GM23338 (cell line): ENCODE results near the gene TMEM179. TPM values are rescaled to one million over a fixed set of nuclear protein-coding genes. Genes with fewer than 3 reads are reported as not detected.

ENCODE experiments used
- ATAC-seq: fragments of 200-7000 bp; cut with Tn5 transposase; 3 replicates; pipeline ENCODE4 v1.9.1; 2020
- DNase-seq: peaks from one replicate; pipeline ENCODE4 v3.0.0-alpha.2; 2015; ENCODE audit warnings: low spot score
- H2AFZ ChIP-seq: fragments of 200-600 bp; sonication (generic); 2 replicates; pipeline ENCODE4 v1.8.0; 2016; ENCODE audit warnings: antibody characterized with exemption, mild to moderate bottlenecking, moderate library complexity
- H3F3A ChIP-seq: fragments of 200-600 bp; sonication (generic); replicated peaks from 2 replicates; pipeline ENCODE4 v1.8.0; 2017; ENCODE audit warnings: antibody characterized with exemption, mixed run types, low read depth
- H3K27ac ChIP-seq: fragments of 200-600 bp; sonication (generic); 2 replicates; pipeline ENCODE4 v1.6.1; 2016; ENCODE audit warnings: low read depth
- H3K27me3 ChIP-seq: fragments of 200-600 bp; sonication (generic); 2 replicates; pipeline ENCODE4 v1.8.0; 2016; ENCODE audit warnings: mild to moderate bottlenecking, mixed run types, moderate library complexity; ENCODE audit not compliant: insufficient read depth
- H3K36me3 ChIP-seq: fragments of 200-600 bp; sonication (generic); 2 replicates; pipeline ENCODE4 v1.8.0; 2016; ENCODE audit warnings: mild to moderate bottlenecking; ENCODE audit not compliant: insufficient read depth
- H3K4me1 ChIP-seq: fragments of 200-600 bp; sonication (generic); 2 replicates; pipeline ENCODE4 v1.8.0; 2016; ENCODE audit warnings: mild to moderate bottlenecking, moderate library complexity; ENCODE audit not compliant: insufficient read depth
- H3K4me2 ChIP-seq: fragments of 200-600 bp; sonication (generic); 2 replicates; pipeline ENCODE4 v1.7.1; 2017; ENCODE audit warnings: mixed run types
- H3K4me3 ChIP-seq: fragments of 200-600 bp; sonication (generic); 2 replicates; pipeline ENCODE4 v1.6.1; 2016; ENCODE audit warnings: mixed run types
- H3K79me2 ChIP-seq: fragments of 200-600 bp; sonication (generic); replicated peaks from 2 replicates; pipeline ENCODE4 v1.8.0; 2017; ENCODE audit warnings: mild to moderate bottlenecking; ENCODE audit not compliant: insufficient read depth
- H3K9me2 ChIP-seq: fragments of 200-600 bp; sonication (generic); 2 replicates; pipeline ENCODE4 v1.8.0; 2017; ENCODE audit not compliant: insufficient read depth
- H4K20me1 ChIP-seq: fragments of 200-600 bp; sonication (generic); replicated peaks from 2 replicates; pipeline ENCODE4 v1.8.0; 2017; ENCODE audit warnings: mild to moderate bottlenecking; ENCODE audit not compliant: insufficient read depth
- H3K27ac Mint-ChIP-seq: 2 replicates; pipeline ENCODE4 v1.8.0; 2020; ENCODE audit warnings: inconsistent platforms, mild to moderate bottlenecking, moderate library complexity, mixed read lengths
- H3K27me3 Mint-ChIP-seq: 3 replicates; pipeline ENCODE4 v1.8.0; 2022; ENCODE audit warnings: low read depth, mild to moderate bottlenecking, moderate library complexity, mixed read lengths, inconsistent platforms; ENCODE audit not compliant: insufficient read depth, poor library complexity
- H3K36me3 Mint-ChIP-seq: 3 replicates; pipeline ENCODE4 v1.8.0; 2021; ENCODE audit warnings: low read depth, mild to moderate bottlenecking, inconsistent platforms, moderate library complexity, mixed read lengths
- H3K4me1 Mint-ChIP-seq: 3 replicates; pipeline ENCODE4 v1.8.0; 2020; ENCODE audit warnings: mild to moderate bottlenecking, inconsistent platforms, mixed read lengths
- H3K4me3 Mint-ChIP-seq: 3 replicates; pipeline ENCODE4 v1.8.0; 2021; ENCODE audit warnings: moderate library complexity, mild to moderate bottlenecking, inconsistent platforms, mixed read lengths
- H3K9me3 Mint-ChIP-seq: 3 replicates; pipeline ENCODE4 v1.8.0; 2020; ENCODE audit warnings: moderate library complexity, mild to moderate bottlenecking, inconsistent platforms, mixed read lengths
- CREB1 ChIP-seq: fragments of 250-450 bp; sonication (Bioruptor Pico); IDR thresholded peaks from 2 replicates; pipeline ENCODE4 v1.5.0; 2020; ENCODE audit warnings: low read depth, mild to moderate bottlenecking, moderate library complexity
- EZH2 ChIP-seq: fragments of 200-600 bp; sonication (generic); IDR thresholded peaks from one replicate; pipeline ENCODE4 v1.8.0; 2017; ENCODE audit warnings: antibody characterized with exemption, mild to moderate bottlenecking, low read depth; ENCODE audit not compliant: unreplicated experiment
- EZH2phosphoT487 ChIP-seq: fragments of 200-600 bp; sonication (generic); IDR thresholded peaks from one replicate; pipeline ENCODE4 v1.8.1; 2018; ENCODE audit warnings: antibody characterized with exemption; ENCODE audit not compliant: unreplicated experiment
- JUNB ChIP-seq: IDR thresholded peaks from one replicate; pipeline ENCODE4 v1.6.1; 2016; ENCODE audit warnings: antibody characterized with exemption; ENCODE audit not compliant: unreplicated experiment
- NANOG ChIP-seq: IDR thresholded peaks from 2 replicates; pipeline ENCODE4 v1.6.1; 2016; ENCODE audit warnings: antibody characterized with exemption, borderline replicate concordance
- POLR2AphosphoS5 ChIP-seq: IDR thresholded peaks from 2 replicates; pipeline ENCODE4 v1.6.1; 2016; ENCODE audit warnings: antibody characterized with exemption, low read depth
- STAT1 ChIP-seq: IDR thresholded peaks from one replicate; pipeline ENCODE4 v1.6.1; 2016; ENCODE audit warnings: antibody characterized with exemption; ENCODE audit not compliant: unreplicated experiment
- ZNF114 ChIP-seq: fragments of 250-450 bp; sonication (Bioruptor Pico); IDR thresholded peaks from 2 replicates; pipeline ENCODE4 v1.5.0; 2020; ENCODE audit warnings: mild to moderate bottlenecking, moderate library complexity
- polyA plus RNA-seq: library from polyadenylated mRNA; unstranded; fragments of >200 nt; fragmentation: Nextera tagmentation; extraction: Ambion mirVana; gene quantifications from 2 replicates; pipeline ENCODE4 v1.2.1, GENCODE V29; 2016
- total RNA-seq: library from RNA; depleted of rRNA; stranded (reverse); fragments of >200 nt; shearing (Covaris generic); gene quantifications from 2 replicates; pipeline ENCODE4 v1.2.3, GENCODE V29; 2014
- TF ChIP-seq, protein P1 (sequence below): IDR thresholded peaks from one replicate; pipeline ENCODE4 v1.6.1; 2018; ENCODE audit warnings: antibody characterized with exemption; ENCODE audit not compliant: unreplicated experiment
- TF ChIP-seq, protein P2 (sequence below), 2 experiments: fragments of 200-600 bp in 1 of 2; sonication (generic) in 1 of 2; conservative IDR thresholded peaks; 2 replicates each; pipeline versions ENCODE4 v1.5.1 to v1.6.1; 2016 to 2017; ENCODE audit warnings: antibody characterized with exemption in 2 of 2, low read depth in 2 of 2, mild to moderate bottlenecking in 2 of 2, moderate library complexity in 1 of 2
- TF ChIP-seq, protein P3 (sequence below): IDR thresholded peaks from 2 replicates; pipeline ENCODE4 v1.6.1; 2016; ENCODE audit warnings: antibody characterized with exemption
- TF ChIP-seq, protein P4 (sequence below): fragments of 250-450 bp; sonication (Bioruptor Pico); IDR thresholded peaks from 2 replicates; pipeline ENCODE4 v1.5.0; 2020; ENCODE audit warnings: mild to moderate bottlenecking, moderate library complexity

TMEM179 gene
- total and polyA plus RNA-seq, 2 experiments from 2014 or later = 1.0 to 4.8 TPM

DNA sequence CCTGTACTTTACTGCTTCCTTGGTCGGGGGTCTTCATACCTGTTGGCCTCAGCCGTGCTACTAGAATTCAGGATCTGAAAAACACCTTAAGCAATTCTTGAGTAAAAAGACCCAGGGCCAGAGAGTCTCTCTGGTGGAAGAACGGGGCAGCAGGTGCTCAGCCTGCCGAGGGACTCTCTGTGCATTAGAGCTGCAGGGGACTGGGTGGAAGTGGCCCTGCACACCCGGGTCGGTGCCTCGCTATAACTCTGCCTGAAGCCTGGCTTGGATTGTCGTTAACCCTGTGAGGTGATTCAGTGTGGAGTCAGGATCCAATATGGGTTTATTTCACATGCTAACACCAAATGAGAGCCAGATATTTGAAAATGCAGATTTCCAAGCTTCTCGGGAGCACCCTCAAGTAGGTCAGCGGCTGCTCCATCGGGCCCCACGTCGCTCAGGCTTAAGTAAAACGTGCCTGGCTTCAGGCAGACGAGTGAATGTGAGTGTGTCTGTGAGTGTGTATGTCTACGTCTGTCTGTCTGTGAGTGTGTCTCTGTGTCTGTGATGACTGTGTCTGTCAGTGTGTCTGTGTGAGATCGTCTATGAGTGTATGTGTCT lies 60.1 kb downstream of the TMEM179 start:
- Mint-ChIP-seq H3K27me3 (peaks cover 4% of the 10 kb centered on the region), H3K27ac (no peak overlapping the region), H3K9me3 (no peaks in the 10 kb centered on the region), H3K4me3 (no peak overlapping the region), H3K36me3 (no peaks in the 10 kb centered on the region), H3K4me1 (peaks cover 19% of the 10 kb centered on the region)
- DNase-seq = no peak
- H2AFZ ChIP-seq = 0 out of 2 replicates have a peak overlapping the region, but pooled peaks have one; percentile 3
- H3K79me2 ChIP-seq = no peaks in the 10 kb centered on the region
- no peak for TF ChIP-seq CREB1 (CRISPR knock-in tag)
- TF ChIP-seq EZH2 = no peak
- TF ChIP-seq ZNF114 (CRISPR knock-in tag) = no peak
- TF ChIP-seq, protein P1, sequence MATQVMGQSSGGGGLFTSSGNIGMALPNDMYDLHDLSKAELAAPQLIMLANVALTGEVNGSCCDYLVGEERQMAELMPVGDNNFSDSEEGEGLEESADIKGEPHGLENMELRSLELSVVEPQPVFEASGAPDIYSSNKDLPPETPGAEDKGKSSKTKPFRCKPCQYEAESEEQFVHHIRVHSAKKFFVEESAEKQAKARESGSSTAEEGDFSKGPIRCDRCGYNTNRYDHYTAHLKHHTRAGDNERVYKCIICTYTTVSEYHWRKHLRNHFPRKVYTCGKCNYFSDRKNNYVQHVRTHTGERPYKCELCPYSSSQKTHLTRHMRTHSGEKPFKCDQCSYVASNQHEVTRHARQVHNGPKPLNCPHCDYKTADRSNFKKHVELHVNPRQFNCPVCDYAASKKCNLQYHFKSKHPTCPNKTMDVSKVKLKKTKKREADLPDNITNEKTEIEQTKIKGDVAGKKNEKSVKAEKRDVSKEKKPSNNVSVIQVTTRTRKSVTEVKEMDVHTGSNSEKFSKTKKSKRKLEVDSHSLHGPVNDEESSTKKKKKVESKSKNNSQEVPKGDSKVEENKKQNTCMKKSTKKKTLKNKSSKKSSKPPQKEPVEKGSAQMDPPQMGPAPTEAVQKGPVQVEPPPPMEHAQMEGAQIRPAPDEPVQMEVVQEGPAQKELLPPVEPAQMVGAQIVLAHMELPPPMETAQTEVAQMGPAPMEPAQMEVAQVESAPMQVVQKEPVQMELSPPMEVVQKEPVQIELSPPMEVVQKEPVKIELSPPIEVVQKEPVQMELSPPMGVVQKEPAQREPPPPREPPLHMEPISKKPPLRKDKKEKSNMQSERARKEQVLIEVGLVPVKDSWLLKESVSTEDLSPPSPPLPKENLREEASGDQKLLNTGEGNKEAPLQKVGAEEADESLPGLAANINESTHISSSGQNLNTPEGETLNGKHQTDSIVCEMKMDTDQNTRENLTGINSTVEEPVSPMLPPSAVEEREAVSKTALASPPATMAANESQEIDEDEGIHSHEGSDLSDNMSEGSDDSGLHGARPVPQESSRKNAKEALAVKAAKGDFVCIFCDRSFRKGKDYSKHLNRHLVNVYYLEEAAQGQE = no peak
- TF ChIP-seq JUNB = no peak
- TF ChIP-seq POLR2AphosphoS5 = no peak
- TF ChIP-seq, protein P2, sequence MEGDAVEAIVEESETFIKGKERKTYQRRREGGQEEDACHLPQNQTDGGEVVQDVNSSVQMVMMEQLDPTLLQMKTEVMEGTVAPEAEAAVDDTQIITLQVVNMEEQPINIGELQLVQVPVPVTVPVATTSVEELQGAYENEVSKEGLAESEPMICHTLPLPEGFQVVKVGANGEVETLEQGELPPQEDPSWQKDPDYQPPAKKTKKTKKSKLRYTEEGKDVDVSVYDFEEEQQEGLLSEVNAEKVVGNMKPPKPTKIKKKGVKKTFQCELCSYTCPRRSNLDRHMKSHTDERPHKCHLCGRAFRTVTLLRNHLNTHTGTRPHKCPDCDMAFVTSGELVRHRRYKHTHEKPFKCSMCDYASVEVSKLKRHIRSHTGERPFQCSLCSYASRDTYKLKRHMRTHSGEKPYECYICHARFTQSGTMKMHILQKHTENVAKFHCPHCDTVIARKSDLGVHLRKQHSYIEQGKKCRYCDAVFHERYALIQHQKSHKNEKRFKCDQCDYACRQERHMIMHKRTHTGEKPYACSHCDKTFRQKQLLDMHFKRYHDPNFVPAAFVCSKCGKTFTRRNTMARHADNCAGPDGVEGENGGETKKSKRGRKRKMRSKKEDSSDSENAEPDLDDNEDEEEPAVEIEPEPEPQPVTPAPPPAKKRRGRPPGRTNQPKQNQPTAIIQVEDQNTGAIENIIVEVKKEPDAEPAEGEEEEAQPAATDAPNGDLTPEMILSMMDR (conservative IDR thresholded peaks at IDR 0.05; ENCODE audit: low read depth in 2 of 2) = no peak
- TF ChIP-seq NANOG = no peak
- TF ChIP-seq, protein P3, sequence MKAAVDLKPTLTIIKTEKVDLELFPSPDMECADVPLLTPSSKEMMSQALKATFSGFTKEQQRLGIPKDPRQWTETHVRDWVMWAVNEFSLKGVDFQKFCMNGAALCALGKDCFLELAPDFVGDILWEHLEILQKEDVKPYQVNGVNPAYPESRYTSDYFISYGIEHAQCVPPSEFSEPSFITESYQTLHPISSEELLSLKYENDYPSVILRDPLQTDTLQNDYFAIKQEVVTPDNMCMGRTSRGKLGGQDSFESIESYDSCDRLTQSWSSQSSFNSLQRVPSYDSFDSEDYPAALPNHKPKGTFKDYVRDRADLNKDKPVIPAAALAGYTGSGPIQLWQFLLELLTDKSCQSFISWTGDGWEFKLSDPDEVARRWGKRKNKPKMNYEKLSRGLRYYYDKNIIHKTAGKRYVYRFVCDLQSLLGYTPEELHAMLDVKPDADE = no peak
- TF ChIP-seq STAT1 = no peak
- TF ChIP-seq EZH2phosphoT487 = no peak
- TF ChIP-seq, protein P4, sequence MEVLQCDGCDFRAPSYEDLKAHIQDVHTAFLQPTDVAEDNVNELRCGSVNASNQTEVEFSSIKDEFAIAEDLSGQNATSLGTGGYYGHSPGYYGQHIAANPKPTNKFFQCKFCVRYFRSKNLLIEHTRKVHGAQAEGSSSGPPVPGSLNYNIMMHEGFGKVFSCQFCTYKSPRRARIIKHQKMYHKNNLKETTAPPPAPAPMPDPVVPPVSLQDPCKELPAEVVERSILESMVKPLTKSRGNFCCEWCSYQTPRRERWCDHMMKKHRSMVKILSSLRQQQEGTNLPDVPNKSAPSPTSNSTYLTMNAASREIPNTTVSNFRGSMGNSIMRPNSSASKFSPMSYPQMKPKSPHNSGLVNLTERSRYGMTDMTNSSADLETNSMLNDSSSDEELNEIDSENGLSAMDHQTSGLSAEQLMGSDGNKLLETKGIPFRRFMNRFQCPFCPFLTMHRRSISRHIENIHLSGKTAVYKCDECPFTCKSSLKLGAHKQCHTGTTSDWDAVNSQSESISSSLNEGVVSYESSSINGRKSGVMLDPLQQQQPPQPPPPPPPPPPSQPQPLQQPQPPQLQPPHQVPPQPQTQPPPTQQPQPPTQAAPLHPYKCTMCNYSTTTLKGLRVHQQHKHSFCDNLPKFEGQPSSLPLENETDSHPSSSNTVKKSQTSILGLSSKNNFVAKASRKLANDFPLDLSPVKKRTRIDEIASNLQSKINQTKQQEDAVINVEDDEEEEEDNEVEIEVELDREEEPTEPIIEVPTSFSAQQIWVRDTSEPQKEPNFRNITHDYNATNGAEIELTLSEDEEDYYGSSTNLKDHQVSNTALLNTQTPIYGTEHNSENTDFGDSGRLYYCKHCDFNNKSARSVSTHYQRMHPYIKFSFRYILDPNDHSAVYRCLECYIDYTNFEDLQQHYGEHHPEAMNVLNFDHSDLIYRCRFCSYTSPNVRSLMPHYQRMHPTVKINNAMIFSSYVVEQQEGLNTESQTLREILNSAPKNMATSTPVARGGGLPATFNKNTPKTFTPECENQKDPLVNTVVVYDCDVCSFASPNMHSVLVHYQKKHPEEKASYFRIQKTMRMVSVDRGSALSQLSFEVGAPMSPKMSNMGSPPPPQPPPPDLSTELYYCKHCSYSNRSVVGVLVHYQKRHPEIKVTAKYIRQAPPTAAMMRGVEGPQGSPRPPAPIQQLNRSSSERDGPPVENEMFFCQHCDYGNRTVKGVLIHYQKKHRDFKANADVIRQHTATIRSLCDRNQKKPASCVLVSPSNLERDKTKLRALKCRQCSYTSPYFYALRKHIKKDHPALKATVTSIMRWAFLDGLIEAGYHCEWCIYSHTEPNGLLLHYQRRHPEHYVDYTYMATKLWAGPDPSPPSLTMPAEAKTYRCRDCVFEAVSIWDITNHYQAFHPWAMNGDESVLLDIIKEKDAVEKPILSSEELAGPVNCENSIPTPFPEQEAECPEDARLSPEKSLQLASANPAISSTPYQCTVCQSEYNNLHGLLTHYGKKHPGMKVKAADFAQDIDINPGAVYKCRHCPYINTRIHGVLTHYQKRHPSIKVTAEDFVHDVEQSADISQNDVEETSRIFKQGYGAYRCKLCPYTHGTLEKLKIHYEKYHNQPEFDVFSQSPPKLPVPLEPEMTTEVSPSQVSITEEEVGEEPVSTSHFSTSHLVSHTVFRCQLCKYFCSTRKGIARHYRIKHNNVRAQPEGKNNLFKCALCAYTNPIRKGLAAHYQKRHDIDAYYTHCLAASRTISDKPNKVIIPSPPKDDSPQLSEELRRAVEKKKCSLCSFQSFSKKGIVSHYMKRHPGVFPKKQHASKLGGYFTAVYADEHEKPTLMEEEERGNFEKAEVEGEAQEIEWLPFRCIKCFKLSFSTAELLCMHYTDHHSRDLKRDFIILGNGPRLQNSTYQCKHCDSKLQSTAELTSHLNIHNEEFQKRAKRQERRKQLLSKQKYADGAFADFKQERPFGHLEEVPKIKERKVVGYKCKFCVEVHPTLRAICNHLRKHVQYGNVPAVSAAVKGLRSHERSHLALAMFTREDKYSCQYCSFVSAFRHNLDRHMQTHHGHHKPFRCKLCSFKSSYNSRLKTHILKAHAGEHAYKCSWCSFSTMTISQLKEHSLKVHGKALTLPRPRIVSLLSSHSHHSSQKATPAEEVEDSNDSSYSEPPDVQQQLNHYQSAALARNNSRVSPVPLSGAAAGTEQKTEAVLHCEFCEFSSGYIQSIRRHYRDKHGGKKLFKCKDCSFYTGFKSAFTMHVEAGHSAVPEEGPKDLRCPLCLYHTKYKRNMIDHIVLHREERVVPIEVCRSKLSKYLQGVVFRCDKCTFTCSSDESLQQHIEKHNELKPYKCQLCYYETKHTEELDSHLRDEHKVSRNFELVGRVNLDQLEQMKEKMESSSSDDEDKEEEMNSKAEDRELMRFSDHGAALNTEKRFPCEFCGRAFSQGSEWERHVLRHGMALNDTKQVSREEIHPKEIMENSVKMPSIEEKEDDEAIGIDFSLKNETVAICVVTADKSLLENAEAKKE = no peak
- no peak for ATAC-seq
- no peaks in the 10 kb centered on the region for H3K36me3 ChIP-seq
- no peak overlapping the region for H3K27ac ChIP-seq
- H3K9me2 ChIP-seq = no peaks in the 10 kb centered on the region
- H3K4me2 ChIP-seq = no peak overlapping the region
- no peak overlapping the region for H3K4me3 ChIP-seq
- no peaks in the 10 kb centered on the region for H3F3A ChIP-seq
- no peaks in the 10 kb centered on the region for H3K27me3 ChIP-seq
- H3K4me1 ChIP-seq = no peaks in the 10 kb centered on the region
- H4K20me1 ChIP-seq = no peaks in the 10 kb centered on the region
